ENCODE measurements around the gene PDE8A.

PDE8A gene

GRCh38 chr15:84942456-84942855 is 39.2 kb upstream of the PDE8A start:
- no peak for DNase-seq (ENCODE audit: low spot score)
- no peak for TF ChIP-seq CTCF (IDR thresholded peaks at IDR 0.05; ENCODE audit: borderline replicate concordance, control extremely low read depth, extremely low read depth, insufficient read depth, missing control alignments)
- in situ Hi-C loops (cut with MboI; ENCODE audit: low sequenced_read_pairs, unreplicated experiment): loop anchor here (25.0 kb wide), 1 partner anchor 105 kb away; no protein-coding TSS in a partner anchor

DNA sequence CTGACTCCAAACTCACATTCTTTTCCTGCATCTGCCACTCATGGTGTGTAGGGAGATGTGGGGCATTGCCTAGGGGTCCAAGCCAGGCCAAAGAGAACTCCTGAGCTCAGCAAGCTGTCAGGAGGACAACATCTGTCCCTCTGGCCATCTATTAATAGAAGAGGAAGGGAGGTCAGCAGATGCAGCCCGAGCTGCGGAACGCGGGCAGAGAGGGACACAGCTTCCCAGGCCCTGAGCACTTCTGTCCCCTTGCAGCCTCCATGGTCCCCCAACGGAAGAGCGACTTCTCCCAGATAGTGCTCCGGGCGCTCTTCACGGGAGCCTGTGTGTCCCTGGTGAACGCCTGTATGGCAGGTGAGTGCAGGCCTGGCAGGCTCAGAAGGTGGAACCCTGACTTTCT is 37.3 kb upstream of the PDE8A start:
- in situ Hi-C loops (cut with MboI; ENCODE audit: low sequenced_read_pairs, unreplicated experiment): loop anchor here (25.0 kb wide), 1 partner anchor 107 kb away; no protein-coding TSS in a partner anchor
- no peak for DNase-seq (ENCODE audit: low spot score)
- no peak for TF ChIP-seq CTCF (IDR thresholded peaks at IDR 0.05; ENCODE audit: borderline replicate concordance, control extremely low read depth, extremely low read depth, insufficient read depth, missing control alignments)

- no peak for TF ChIP-seq CTCF (IDR thresholded peaks at IDR 0.05; ENCODE audit: borderline replicate concordance, control extremely low read depth, extremely low read depth, insufficient read depth, missing control alignments)
- in situ Hi-C loops (cut with MboI; ENCODE audit: low sequenced_read_pairs, unreplicated experiment): loop anchor here (25.0 kb wide), 1 partner anchor 108 kb away; no protein-coding TSS in a partner anchor
- no peak for DNase-seq (ENCODE audit: low spot score)
Measured at GRCh38 chr15:84944861-84945260, 36.8 kb upstream of the PDE8A start.

GRCh38 chr15:84946772-84947489 is 34.7 kb upstream of the PDE8A start:
- no peak for TF ChIP-seq CTCF (IDR thresholded peaks at IDR 0.05; ENCODE audit: borderline replicate concordance, control extremely low read depth, extremely low read depth, insufficient read depth, missing control alignments)
- in situ Hi-C loops (cut with MboI; ENCODE audit: low sequenced_read_pairs, unreplicated experiment): loop anchor here (25.0 kb wide), 1 partner anchor 110 kb away; no protein-coding TSS in a partner anchor
- DNase-seq (ENCODE audit: low spot score): no peak

- no peak for DNase-seq (ENCODE audit: low spot score)
- TF ChIP-seq CTCF (IDR thresholded peaks at IDR 0.05; ENCODE audit: borderline replicate concordance, control extremely low read depth, extremely low read depth, insufficient read depth, missing control alignments): no peak
- in situ Hi-C loops (cut with MboI; ENCODE audit: low sequenced_read_pairs, unreplicated experiment): loop anchor here (25.0 kb wide), 1 partner anchor 111 kb away; no protein-coding TSS in a partner anchor
Measured at GRCh38 chr15:84947947-84948830, 33.5 kb upstream of the PDE8A start.

DNA sequence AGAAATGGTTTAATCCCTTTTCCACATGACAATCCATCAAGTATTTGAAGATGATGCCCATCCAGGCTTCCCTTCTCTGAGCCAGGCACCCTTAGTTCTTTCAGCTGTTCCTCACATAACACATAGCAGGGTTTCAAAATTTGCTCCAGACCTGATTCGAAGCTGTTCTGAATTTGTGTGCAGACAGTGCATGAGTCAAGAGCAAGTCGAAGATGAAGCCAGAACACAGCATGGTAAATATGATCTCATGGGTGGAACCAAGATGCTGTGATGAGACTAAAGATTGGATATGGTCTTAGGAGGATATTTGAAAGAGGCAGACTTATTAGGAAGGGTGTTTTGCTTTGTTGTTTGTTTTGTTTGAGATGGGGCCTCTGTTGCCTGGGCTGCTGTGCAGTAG is 32.6 kb upstream of the PDE8A start:
- no peak for DNase-seq (ENCODE audit: low spot score)
- no peak for TF ChIP-seq CTCF (IDR thresholded peaks at IDR 0.05; ENCODE audit: borderline replicate concordance, control extremely low read depth, extremely low read depth, insufficient read depth, missing control alignments)

More for the DNA sequence above, 32.6 kb upstream of the PDE8A start:
- in situ Hi-C loops (cut with MboI; ENCODE audit: low sequenced_read_pairs, unreplicated experiment): loop anchor here (25.0 kb wide), 1 partner anchor 112 kb away; no protein-coding TSS in a partner anchor

Data from GM13976 (cell line).